GM20000 (cell line): ENCODE data around the gene PBXIP1.

Experiments
- DNase-seq: peaks from one replicate; pipeline ENCODE4 v3.0.0; 2012; ENCODE audit warnings: low spot score
- CTCF ChIP-seq: IDR thresholded peaks from 2 replicates; pipeline ENCODE4 v1.5.1; 2012; ENCODE audit warnings: mild to moderate bottlenecking, control low read depth; ENCODE audit errors: extremely low read depth, missing control alignments

The PBXIP1 gene

GRCh38 chr1:154902938-154903566 is 52.8 kb downstream of the PBXIP1 start:
- TF ChIP-seq CTCF, result no peak
- no peak for DNase-seq

- no peak for TF ChIP-seq CTCF
- DNase-seq, result no peak
These were observed 54.3 kb downstream of the PBXIP1 start for GRCh38 chr1:154901591-154901990.

- TF ChIP-seq CTCF, result no peak
These were observed 56.9 kb downstream of the PBXIP1 start for GRCh38 chr1:154899041-154899440.

GRCh38 chr1:154896771-154897286 is 59.1 kb downstream of the PBXIP1 start:
- TF ChIP-seq CTCF, result no peak
- no peak for DNase-seq

More at GRCh38 chr1:154899041-154899440, 56.9 kb downstream of the PBXIP1 start:
- DNase-seq, result no peak

GRCh38 chr1:154895798-154896197 is 60.1 kb downstream of the PBXIP1 start:
- TF ChIP-seq CTCF, result no peak
- no peak for DNase-seq
